Right lobe of liver (tissue), 6 donors: Measurements from ENCODE around the gene SMCO1. TPM values are rescaled to one million over a fixed set of nuclear protein-coding genes. Genes with fewer than 3 reads are reported as not detected.

Source experiments
- ATAC-seq, 4 donors: fragments of 200-7000 bp; cut with Tn5 transposase; one replicate each; pipeline ENCODE4 v1.9.1; 2020; ENCODE audit warnings: mild to moderate bottlenecking in 4 of 4, moderate library complexity in 4 of 4
- DNase-seq, 3 donors: peaks; one replicate each; pipeline ENCODE4 v3.0.0-alpha.2; 2020
- H3K27ac ChIP-seq, 3 donors: fragments of 200-600 bp; one replicate each; pipeline ENCODE4 v1.8.0; 2022
- H3K27me3 ChIP-seq, 2 donors: fragments of 200-600 bp; one replicate each; pipeline ENCODE4 v1.8.0; 2022
- H3K36me3 ChIP-seq, 4 donors: fragments of 200-600 bp; sonication (generic) in 1 of 4; one replicate each; pipeline versions ENCODE4 v1.5.1 to v1.8.0; 2017 to 2022; ENCODE audit warnings: control low read depth in 1 of 4
- H3K4me1 ChIP-seq, 4 donors: fragments of 200-600 bp; sonication (generic) in 1 of 4; one replicate each; pipeline versions ENCODE4 v1.5.1 to v1.8.0; 2017 to 2022; ENCODE audit warnings: control low read depth in 1 of 4
- H3K4me3 ChIP-seq, 3 donors: fragments of 200-600 bp; one replicate each; pipeline ENCODE4 v1.8.0; 2022
- H3K9me3 ChIP-seq, 4 donors: fragments of 200-600 bp; sonication (generic) in 1 of 4; one replicate each; pipeline versions ENCODE4 v1.5.1 to v1.8.0; 2017 to 2022; ENCODE audit warnings: control low read depth in 1 of 4
- POLR2A ChIP-seq: fragments of 450-650 bp; IDR thresholded peaks from one replicate; pipeline ENCODE4 v1.6.1; 2017; ENCODE audit warnings: antibody characterized with exemption, mild to moderate bottlenecking
- WGBS: methylation state at CpG from one replicate; pipeline ENCODE4 v1.1.6; 2018; ENCODE audit warnings: low coverage, low lambda C conversion rate; ENCODE audit not compliant: insufficient coverage; ENCODE audit errors: missing lambda C conversion rate; 5-methylcytosine and 5-hydroxymethylcytosine counted together
- intact Hi-C, 2 donors: fragments of 100-400 bp; cut with DNase I; formaldehyde crosslinking; loops; one replicate each; pipeline versions ENCODE4 v1.11.2 to v1.14.1; 2022
- total RNA-seq, 6 experiments: library from RNA; depleted of rRNA in 2 of 6; stranded (reverse); fragments of >200 nt in 2 of 6; fragmentation: NEBNext Ultra II Directional in 3 of 6; extraction: Animal tissue kit (Norgen Biotek cat#: 25700) in 3 of 6; gene quantifications; one replicate each; pipeline versions ENCODE4 v1.1.0 to v1.2.4, GENCODE V29; 2016 to 2023
- TF ChIP-seq, protein P1 (sequence below), 4 donors: fragments of 200-600 bp in 3 of 4; fragments of 450-650 bp in 1 of 4; IDR thresholded peaks; one replicate each; pipeline versions ENCODE4 v1.5.1 to v1.8.0; 2016 to 2022; ENCODE audit warnings: antibody characterized with exemption in 4 of 4, mild to moderate bottlenecking in 2 of 4
- donor health status: DM: no; HTN: yes; CAD: no.
- donor health status: DM: no; HTN: no; CAD: no.
- donor health status: DM: no; HTN: no; CAD: no.
- donor health status: DM: no; HTN: yes; CAD: no.
- donor health status: DM: no; HTN: yes; CAD: no.

The SMCO1 gene
- total RNA-seq, 6 experiments from 2014 or later, result not detected

GRCh38 chr3:196489747-196490146 lies 25.4 kb downstream of the SMCO1 start:
- Histone ChIP-seq H3K9me3 (no peaks in the 10 kb centered on the region), H3K27ac (peak overlapping the region in 1 of 3 donors; percentile 12), H3K4me1 (peaks cover 0 to 21% (median 5%) of the 10 kb centered on the region in 4 donors), H3K4me3 (no peak overlapping the region), H3K27me3 (no peaks in the 10 kb centered on the region), H3K36me3 (peaks cover 0 to 22% (median 0%) of the 10 kb centered on the region in 4 donors)
- ATAC-seq, result peak; percentile 96 to 98 (median 98)
- DNase-seq, result peak; percentile 33 to 80 (median 67)
- WGBS, result 43% methylated on average over 8 of the region's 10 CpGs
- intact Hi-C loops, result no loop called here
- TF ChIP-seq, protein P1, sequence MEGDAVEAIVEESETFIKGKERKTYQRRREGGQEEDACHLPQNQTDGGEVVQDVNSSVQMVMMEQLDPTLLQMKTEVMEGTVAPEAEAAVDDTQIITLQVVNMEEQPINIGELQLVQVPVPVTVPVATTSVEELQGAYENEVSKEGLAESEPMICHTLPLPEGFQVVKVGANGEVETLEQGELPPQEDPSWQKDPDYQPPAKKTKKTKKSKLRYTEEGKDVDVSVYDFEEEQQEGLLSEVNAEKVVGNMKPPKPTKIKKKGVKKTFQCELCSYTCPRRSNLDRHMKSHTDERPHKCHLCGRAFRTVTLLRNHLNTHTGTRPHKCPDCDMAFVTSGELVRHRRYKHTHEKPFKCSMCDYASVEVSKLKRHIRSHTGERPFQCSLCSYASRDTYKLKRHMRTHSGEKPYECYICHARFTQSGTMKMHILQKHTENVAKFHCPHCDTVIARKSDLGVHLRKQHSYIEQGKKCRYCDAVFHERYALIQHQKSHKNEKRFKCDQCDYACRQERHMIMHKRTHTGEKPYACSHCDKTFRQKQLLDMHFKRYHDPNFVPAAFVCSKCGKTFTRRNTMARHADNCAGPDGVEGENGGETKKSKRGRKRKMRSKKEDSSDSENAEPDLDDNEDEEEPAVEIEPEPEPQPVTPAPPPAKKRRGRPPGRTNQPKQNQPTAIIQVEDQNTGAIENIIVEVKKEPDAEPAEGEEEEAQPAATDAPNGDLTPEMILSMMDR (IDR thresholded peaks at IDR 0.05), result no peak
- no peak for TF ChIP-seq POLR2A

GRCh38 chr3:196486263-196486662 lies 28.9 kb downstream of the SMCO1 start:
- no peaks in the 10 kb centered on the region for H3K9me3 ChIP-seq
- H3K27ac ChIP-seq, result no peak overlapping the region
- no peak overlapping the region for H3K4me3 ChIP-seq
- peaks cover 0 to 47% (median 9%) of the 10 kb centered on the region in 4 donors for H3K36me3 ChIP-seq
- DNase-seq, result peak in 1 of 3 donors; percentile 31
- intact Hi-C loops, result no loop called here
- WGBS, result 78% methylated on average over 8 of the region's 8 CpGs
- no peak for TF ChIP-seq POLR2A
- TF ChIP-seq, protein P1 (IDR thresholded peaks at IDR 0.05), result peak; percentile 28 to 63 (median 56)
- H3K27me3 ChIP-seq, result no peaks in the 10 kb centered on the region
- H3K4me1 ChIP-seq, result peaks cover 0 to 21% (median 5%) of the 10 kb centered on the region in 4 donors
- ATAC-seq, result peak; percentile 55 to 57 (median 56)

GRCh38 chr3:196477678-196478077 lies 37.5 kb downstream of the SMCO1 start:
- H3K27me3 ChIP-seq, result no peaks in the 10 kb centered on the region
- H3K27ac ChIP-seq, result no peak overlapping the region
- no peak overlapping the region for H3K4me3 ChIP-seq
- no peaks in the 10 kb centered on the region for H3K4me1 ChIP-seq
- intact Hi-C loops, result no loop called here
- 97% methylated on average over 4 of the region's 4 CpGs for WGBS
- H3K9me3 ChIP-seq, result no peaks in the 10 kb centered on the region
- DNase-seq, result no peak
- H3K36me3 ChIP-seq, result peaks cover 0 to 53% (median 21%) of the 10 kb centered on the region in 4 donors
- no peak for TF ChIP-seq POLR2A
- TF ChIP-seq, protein P1 (IDR thresholded peaks at IDR 0.05), result no peak
- ATAC-seq, result no peak

- ATAC-seq (no peak), DNase-seq (no peak)
- Histone ChIP-seq H3K36me3 (peaks cover 0 to 52% (median 21%) of the 10 kb centered on the region in 4 donors), H3K4me1 (no peaks in the 10 kb centered on the region), H3K4me3 (no peak overlapping the region), H3K27ac (no peak overlapping the region), H3K9me3 (no peaks in the 10 kb centered on the region), H3K27me3 (no peaks in the 10 kb centered on the region)
- intact Hi-C loops, result no loop called here
- TF ChIP-seq, protein P1 (IDR thresholded peaks at IDR 0.05), result no peak
- TF ChIP-seq POLR2A, result no peak
- WGBS, result 91% methylated on average over 6 of the region's 8 CpGs
These were observed 42.9 kb downstream of the SMCO1 start for GRCh38 chr3:196472286-196472685.
